Peyer's patch (tissue), 4 donors: Measurements from ENCODE around the gene EYA4.

ENCODE experiments used
- POLR2A ChIP-seq, 2 donors: fragments of 450-650 bp; IDR thresholded peaks; one replicate each; pipeline ENCODE4 v1.5.1; 2017; ENCODE audit warnings: antibody characterized with exemption in 2 of 2, mild to moderate bottlenecking in 2 of 2, moderate library complexity in 2 of 2
- TF ChIP-seq, protein P1 (sequence below), 6 experiments: fragments of 450-650 bp in 4 of 6; fragments of 200-600 bp in 2 of 6; sonication (generic) in 1 of 6; IDR thresholded peaks; one replicate each; pipeline ENCODE4 v1.5.1; 2017 to 2019; ENCODE audit warnings: antibody characterized with exemption in 6 of 6, mild to moderate bottlenecking in 3 of 6, moderate library complexity in 1 of 6

- TF ChIP-seq, protein P1, sequence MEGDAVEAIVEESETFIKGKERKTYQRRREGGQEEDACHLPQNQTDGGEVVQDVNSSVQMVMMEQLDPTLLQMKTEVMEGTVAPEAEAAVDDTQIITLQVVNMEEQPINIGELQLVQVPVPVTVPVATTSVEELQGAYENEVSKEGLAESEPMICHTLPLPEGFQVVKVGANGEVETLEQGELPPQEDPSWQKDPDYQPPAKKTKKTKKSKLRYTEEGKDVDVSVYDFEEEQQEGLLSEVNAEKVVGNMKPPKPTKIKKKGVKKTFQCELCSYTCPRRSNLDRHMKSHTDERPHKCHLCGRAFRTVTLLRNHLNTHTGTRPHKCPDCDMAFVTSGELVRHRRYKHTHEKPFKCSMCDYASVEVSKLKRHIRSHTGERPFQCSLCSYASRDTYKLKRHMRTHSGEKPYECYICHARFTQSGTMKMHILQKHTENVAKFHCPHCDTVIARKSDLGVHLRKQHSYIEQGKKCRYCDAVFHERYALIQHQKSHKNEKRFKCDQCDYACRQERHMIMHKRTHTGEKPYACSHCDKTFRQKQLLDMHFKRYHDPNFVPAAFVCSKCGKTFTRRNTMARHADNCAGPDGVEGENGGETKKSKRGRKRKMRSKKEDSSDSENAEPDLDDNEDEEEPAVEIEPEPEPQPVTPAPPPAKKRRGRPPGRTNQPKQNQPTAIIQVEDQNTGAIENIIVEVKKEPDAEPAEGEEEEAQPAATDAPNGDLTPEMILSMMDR (IDR thresholded peaks at IDR 0.05) = no peak
- no peak for TF ChIP-seq POLR2A (IDR thresholded peaks at IDR 0.05)
These were observed 99.4 kb downstream of the EYA4 start for GRCh38 chr6:133340557-133340956.
